ENCODE measurements around the gene ADAD1.

The ADAD1 gene

GRCh38 chr4:122475233-122475632 is 96.4 kb downstream of the ADAD1 start:
- in situ Hi-C loops (cut with MboI; ENCODE audit: low pct_unique_long_range_greater_than_20kb, low sequenced_read_pairs, unreplicated experiment) = no loop called here
- no peak for DNase-seq (ENCODE audit: low spot score)
- TF ChIP-seq CTCF (IDR thresholded peaks at IDR 0.05; ENCODE audit: extremely low read depth, insufficient read depth, missing control alignments) = no peak

- in situ Hi-C loops (cut with MboI; ENCODE audit: low pct_unique_long_range_greater_than_20kb, low sequenced_read_pairs, unreplicated experiment) = no loop called here
- TF ChIP-seq CTCF (IDR thresholded peaks at IDR 0.05; ENCODE audit: extremely low read depth, insufficient read depth, missing control alignments) = no peak
- no peak for DNase-seq (ENCODE audit: low spot score)
These were observed 97.3 kb downstream of the ADAD1 start for GRCh38 chr4:122476126-122476525.

GRCh38 chr4:122476745-122477144 is 97.9 kb downstream of the ADAD1 start:
- DNase-seq (ENCODE audit: low spot score) = no peak
- in situ Hi-C loops (cut with MboI; ENCODE audit: low pct_unique_long_range_greater_than_20kb, low sequenced_read_pairs, unreplicated experiment) = no loop called here
- TF ChIP-seq CTCF (IDR thresholded peaks at IDR 0.05; ENCODE audit: extremely low read depth, insufficient read depth, missing control alignments) = no peak
